ENCODE measurements around the gene TMEM50B.
"Not testable (repeated sequence)": the region's sequence is repeated elsewhere in the genome, so short reads cannot be mapped to it uniquely, and the experiment has no call there.

The TMEM50B gene

DNA sequence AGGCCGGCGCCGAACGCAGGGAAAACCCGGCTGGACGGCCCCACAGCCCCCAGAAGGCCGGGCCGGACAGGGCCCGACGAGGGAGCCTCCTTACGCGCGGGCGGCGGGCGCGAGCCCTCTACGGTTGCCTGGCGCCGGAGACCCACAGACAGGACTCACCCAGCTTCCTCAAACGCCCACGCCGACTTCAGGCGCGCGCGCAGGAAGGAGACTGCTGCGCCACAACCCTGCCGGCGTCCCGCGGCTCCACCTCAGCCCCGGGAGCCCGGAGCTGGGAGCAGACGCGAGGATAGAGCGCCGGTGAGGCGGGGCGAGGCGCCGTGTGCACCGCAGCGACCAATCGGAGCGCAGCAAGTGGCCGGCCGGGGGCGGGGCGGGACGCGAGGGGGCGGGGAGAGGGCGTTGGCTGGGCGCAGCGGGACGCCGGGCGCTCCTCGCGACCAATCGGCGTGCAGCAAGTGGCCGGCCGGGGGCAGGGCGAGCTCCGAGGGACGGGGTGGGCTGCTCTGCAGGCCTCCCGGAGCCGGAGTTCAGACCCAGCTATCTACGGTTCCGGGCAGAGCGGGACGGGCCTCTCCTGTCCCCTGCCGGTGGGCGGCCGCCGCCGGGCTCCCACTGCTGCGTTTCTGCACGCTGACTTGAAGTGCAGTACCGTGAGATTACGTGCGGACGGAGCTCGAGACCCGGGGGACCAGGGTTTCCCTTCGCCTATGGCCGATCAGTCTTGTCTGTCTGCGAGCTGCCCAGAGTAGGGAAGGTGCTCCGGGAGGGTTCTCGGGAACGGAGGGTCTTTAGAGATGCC is at the start of gene TMEM50B:
Gene TMEM50B, minus strand, starts transcription at position 296 of the 802 bp plus-strand sequence. CDS start 11,089 bp downstream, outside the sequence.
- DNase-seq = peak; percentile 97

DNA sequence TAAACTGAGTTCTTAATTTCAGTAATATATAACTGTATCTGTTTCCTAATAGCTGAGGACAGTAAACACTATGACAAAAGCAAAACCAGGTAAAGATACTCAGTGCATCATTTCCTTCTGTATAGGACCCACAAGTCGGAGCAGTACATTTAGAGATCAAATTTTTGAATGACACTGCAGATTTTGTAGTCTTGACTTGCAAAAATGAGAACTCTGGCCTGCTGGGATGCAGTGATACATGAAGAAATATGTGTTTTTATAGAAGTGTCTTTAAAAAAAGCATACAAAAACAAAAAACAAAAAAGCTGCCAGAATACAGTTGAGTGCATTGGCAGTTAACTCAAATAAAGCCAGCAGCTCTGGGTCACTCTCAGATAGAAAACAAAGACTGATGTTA is 43.2 kb upstream of the TMEM50B start:
- no peak for DNase-seq

DNA sequence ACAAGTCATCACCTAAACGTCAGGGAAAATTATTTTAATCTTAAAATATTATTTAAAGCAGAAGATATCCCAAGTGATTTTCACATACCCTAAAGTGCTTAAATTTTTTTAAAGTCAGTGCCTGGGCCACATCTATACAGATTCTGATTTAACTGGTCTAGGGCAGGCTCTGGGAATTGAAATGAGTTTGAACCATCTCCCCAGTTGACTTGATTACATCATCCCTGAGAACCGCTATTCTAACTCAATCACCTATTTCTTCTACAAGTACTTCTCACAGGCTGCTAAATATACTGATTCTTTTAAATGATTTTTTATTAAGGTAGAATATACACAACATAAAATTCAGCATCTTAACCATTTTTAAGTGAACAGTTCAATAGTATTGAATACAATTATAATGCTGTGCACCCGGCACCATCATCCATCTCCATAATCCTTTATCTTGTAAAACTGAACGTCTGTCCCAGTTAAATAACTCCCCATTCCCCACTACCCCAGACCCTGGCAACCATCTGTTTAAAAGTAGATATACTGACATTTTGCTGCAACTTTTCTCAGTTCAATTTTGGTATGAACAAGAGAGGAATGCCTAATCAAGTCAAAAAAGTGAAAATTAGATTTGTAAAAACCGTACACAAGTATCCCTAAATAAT is 42.7 kb upstream of the TMEM50B start:
- no peak for DNase-seq

DNA sequence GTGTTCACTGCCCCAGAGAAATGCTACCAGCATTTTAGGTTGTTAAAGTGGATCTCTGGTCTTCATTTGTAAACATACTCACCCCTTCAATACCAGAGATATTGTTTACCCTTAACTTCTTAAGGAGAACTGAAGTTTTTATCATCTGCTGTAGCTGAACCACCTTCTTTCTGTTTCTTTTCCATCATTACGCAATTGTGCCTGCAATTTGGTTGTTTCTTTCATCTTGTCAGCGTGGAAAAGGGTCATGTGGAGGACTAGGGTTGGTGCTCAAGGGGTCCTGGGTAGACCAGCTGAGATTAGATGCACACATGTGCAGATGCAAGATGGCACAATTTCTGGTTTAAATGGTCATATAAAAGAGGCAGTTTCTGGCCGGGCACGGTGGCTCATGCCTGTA is 39.1 kb upstream of the TMEM50B start:
- no peak for DNase-seq

DNA sequence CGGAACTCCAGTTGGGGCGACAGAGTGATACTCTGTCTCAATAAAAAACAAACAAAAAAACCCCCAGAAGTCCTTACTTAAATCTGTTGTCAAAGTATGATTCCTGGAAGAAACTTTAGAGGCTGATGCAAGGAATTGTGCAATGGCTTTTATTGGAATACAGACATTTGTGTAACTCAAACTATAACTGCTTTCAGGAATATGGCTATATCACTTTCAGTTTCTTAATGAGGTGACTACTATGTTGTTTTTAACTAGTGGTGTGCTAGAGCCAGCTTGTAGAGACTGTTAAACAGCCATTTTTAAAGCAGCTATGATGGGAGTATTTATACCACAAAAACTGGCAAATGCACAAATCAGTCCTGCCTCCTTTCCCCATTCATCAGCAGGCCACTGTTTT is 34.5 kb upstream of the TMEM50B start:
- no peak for DNase-seq

DNA sequence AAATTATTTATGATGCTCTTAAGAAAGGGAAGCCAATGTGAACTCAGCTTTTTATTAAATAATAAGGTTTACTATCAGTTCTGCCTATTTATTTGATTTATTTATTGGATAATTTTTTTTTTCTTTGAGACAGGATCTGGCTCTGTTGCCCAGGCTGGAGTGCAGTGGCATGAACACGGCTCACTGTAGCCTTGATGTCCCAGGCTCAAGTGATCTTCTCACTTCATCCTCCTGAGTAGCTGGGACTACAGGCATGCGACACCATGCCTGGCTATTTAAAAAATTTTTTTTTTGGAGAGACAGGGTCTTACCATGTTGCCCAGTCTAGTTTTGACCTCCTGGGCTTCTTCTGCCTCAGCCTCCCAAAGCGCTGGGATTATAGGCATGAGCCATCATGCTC is 32.7 kb upstream of the TMEM50B start:
- no peak for DNase-seq

DNA sequence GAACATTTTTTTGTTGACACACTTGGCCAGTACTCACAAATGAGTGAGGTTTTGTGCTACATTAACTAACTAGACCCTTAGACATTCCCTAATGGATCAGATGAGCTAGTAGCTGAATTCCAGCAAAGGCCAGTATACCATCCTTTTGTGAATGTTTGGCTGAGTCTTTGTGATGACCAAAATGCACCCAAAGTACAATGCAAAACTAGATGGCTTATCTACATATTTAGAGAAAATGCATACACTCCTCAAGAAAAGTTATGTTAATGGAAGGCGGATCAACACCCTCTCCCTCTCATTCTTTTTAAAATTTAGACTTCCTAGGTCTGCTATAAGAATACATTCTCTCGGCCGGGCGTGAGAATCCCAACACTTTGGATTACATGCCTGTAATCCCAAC is 31.9 kb upstream of the TMEM50B start:
- DNase-seq = no peak

DNA sequence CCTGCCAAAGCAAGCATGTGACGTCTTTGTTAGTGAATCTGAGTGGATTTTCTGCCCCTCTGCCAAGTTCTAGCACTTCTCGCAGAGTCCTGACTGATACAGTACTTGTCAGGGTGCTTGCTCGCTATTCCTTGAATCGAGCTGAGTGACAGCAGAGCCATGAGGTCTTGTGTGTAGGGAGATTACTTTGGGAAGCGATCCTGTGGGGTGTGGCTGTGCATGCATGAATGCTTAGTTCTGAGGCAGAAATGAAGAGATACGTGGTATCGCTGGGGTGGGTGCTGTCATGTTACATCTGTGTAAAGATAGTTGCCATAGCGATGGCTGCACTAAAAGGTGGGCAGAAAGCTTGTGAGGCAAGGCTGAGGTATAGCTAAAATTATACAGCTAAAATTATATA is 31.1 kb upstream of the TMEM50B start:
- DNase-seq = no peak

DNA sequence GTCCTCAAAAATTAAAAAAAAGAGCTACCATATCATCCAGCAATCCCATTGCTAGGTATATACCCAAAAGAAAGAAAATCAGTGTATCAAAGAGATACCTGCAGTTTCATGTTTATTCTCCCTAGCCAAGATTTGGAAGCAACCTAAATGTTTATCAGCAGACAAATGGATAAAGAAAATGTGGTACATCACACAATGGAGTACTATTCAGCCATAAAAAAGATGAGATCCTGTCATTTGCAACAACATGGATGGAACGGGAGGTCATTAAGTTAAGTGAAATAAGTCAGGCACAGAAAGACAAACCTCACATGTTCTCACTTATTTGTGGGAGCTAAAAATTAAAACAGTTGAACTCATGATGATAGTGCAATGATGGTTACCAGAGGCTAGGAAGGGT is 27.2 kb upstream of the TMEM50B start:
- not testable (repeated sequence) for DNase-seq

DNA sequence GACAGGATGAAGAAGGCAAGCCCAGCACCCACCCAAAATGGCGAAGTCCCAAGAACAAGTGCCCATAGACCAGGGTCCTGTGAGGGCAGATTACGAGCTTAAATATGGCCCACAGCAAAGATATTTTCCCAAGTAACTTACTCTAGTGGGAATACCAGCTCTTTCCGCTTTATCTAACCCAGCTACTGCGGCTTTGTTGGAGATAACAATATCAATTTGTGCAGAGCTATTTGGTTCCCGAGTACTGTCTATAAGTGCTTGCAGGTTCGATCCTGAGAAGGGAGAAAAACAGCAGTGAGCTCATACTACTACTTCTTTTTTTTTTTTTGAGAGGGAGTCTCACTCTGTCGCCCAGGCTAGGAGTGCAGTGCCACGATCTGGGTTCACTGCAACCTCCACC is 26.1 kb upstream of the TMEM50B start:
- DNase-seq = no peak

DNA sequence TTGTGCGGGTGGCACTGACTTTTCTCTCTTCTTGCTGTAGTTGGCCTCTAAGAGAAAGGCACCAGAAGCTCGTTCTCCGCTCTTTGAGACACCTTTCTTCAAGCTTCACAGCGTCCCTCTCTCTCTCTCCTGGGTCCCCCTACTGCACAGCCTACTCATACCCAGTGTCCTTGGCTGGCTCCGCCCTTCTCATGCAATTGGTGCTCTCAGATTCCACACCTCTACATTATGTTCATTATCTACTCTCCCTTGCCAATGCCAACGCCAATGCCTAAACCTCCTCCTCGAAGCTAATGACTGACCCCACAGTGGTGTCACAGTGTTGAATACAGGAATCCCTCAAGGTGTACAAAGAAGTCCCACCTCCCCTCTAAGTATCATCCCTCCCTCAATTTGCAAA is 16.6 kb upstream of the TMEM50B start:
- no peak for DNase-seq

DNA sequence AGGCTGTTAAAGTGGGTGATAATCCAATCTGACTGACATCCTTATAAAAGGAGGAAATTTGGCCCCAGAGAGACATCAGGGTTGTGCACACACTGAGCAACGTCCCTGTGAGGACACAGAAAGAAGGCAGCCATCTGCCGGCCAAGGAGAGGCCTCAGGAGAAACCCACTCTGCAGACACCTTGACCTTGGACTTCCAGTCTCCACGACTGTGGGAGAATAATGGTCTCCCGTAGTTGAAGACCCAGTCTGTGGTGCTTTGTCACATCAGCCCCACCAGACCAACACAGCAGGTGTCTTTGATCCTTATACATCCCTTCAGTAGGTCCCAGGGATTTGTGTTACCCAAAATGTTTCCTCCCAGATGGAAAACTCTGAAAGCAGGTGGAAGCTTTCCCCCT is 16.0 kb upstream of the TMEM50B start:
- DNase-seq = no peak

DNA sequence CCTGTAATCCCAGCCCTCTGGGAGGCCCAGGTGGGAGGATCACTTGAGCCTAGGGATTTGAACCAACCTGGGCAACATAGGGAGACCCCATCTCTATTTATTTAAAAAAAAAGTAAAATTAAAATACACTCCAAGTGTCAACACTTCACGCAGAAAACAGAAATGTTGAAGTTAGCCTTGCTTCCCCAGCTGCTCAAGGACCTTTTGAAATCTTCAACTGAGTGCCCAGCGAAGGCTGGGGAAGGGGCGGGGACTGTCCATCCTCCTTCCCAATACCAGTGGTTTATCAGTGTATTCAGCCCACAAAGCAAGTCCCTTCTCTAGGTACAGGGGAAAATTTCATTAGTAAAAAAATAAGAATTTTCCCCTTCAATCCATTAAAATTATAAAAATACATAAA is 14.0 kb upstream of the TMEM50B start:
- DNase-seq = no peak

DNA sequence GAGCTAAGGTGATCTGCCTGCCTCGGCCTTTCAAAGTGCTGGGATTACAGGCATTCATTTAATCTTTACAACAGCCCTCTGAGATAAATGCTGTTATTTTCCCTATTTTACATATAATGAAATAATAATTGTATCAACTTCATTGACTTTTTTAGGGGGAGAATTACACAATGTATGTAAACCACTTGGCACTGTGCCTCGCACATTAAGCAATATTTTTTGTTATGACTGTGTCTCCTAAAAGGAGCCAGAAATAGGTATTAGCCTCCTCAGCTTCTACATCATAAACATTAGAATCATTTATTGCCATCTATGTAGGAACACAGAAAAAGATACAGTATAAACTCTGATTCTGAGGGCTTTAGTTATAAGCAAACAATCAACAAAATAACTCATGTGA is 12.8 kb upstream of the TMEM50B start:
- no peak for DNase-seq

DNA sequence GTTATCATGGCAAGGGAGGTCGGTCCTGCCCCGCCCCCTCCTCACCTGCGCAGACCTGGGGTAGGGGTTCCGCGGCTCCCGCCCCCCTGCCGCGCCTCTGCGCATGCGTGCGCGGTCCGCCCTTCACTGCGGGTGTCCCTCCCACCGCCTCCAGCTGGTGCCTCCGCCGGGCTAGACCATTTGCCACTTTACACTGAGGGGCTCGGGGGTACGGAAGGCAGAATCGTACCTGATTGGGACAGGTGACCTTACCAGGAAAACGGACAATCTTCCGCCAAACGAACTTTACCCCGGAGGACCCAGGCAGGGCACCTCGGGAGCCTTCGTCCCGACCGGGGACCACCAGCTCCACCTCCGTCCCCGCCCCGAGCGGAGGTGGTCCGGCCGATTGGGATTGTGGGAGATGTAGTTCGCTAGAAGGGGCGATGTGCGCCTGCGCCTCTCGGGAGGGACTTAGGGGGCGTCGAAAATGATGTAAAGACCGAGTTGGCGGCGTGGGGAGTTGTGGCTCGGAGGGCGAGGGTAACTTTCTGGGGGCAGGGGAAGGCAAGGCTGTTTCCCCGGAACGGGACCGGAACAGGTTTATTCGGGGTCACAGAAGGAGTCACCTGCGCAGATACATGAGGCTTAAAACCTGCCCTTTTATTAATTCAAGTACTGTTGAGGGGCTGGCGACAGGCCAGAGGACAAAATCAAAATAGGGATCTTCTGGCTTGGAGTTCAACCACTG is 11.8 kb upstream of the TMEM50B start, which contains the start of gene DNAJC28:
Gene DNAJC28, minus strand, starts transcription at position 344 of the 730 bp plus-strand sequence. CDS start 2,323 bp downstream, outside the sequence.
- DNase-seq = peak; percentile 96

DNA sequence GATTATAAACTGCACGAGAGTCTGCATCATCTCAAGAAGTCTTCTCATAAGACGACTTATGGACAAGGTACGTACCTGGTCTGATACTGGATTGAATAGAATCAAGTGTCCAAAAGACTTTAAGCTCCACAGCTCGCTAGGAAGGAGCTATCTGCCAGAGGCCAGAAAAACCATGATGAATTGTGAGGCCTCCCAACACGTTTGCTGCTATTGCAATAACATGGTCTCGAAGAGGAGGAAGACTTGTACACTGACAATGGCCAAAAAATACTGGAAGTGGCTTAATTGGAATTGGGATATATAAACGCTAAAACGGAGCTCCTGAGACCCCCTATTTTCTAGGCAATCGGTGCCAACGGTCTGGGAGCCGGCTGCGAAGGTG is 11.2 kb upstream of the TMEM50B start:
- no peak for DNase-seq

DNA sequence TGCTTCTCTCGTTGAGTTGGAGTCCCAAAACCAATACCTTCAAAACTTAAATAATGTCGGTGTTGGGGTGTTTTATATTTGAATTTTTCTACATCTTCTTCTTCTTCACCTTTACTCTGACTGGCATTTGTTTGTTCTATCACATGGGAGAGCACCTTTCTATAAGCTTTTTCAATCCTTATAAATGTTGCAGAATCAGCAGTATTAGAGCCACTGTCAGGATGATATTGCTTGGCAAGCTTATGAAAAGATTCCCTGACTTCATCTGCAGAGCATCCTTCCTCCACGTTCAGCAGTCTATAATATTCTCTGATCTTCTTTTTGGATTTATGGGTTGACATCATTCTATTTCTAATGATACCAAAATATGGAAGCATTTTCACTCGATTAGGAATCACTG is 9.2 kb upstream of the TMEM50B start:
- no peak for DNase-seq

DNA sequence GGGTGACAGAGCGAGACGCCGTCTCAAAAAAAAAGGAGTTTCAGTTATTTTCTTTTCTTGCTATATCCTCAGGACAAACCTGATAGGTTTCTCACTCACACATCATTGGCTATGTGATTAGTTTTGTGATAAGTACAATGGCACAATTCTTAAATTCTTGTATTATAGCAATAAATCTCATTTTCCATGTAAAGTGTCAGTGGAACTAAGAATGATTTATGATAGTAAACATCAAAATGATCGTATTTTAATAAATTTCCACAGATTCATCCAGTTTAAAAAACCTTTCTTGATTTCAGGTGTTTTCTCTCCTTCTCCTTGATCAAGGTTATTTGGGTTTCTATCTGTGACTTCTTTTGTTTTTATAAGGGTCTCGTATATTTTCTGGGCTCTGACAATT is 8.2 kb upstream of the TMEM50B start:
- no peak for DNase-seq

DNA sequence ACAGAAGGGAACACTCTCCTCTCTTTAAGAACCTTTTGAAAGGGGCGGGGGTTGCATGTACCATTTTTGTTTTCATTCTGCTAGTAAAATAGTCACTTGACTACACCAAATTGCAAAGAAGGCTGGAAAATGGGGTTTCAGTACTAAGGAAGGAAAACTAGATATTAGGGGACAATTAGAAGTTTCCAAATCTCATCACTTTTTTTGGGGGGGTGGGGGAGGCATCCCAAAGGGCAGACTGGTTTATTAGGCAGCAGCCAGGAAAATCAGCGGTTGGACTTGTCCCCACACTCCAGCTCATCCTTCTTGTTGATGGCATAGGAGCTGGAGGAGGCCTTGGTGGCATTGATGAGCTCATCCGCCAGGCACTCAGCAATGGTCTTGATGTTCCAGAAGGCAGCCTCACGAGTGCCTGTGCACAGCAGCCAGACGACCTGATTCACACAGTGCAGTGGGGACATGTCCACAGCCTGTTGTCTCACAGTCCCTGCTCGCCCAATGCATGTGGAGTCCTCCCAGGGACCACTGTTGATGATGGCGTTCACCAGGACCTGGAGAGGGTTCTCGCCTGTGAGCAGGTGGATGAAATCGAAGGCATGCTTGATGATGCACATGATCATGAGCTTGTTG is 1.7 kb upstream of the TMEM50B start:
- no peak for DNase-seq

DNA sequence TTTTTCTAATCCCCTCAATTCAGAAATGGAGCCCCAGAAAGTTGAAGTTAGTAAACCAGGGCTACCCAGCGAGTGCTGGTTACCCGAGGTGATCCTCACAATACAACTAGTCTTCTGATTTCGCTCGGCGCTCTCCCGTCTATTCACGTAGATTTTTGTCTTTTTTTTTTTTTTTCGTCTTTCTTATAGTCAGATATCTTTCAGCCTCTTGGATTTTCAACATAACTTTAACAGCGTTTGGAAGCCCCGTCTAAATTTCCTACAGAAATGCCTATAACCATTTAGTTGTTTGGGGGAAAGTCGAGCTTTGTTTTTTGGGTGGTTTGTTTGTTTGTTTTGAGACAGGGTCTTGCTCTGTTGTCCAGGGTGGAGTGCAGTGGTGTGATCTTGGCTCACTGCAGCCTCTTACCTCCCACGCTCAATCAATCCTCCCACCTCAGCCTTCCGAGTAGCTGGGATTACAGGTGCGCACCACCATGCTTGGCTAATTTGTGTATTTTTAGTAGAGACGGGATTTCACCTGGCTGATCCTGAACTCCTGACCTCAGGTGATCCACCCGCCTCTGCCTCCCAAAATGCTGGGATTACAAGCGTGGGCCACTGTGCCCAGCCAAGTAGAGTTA is 818 bp upstream of the TMEM50B start:
- DNase-seq = no peak

DNA sequence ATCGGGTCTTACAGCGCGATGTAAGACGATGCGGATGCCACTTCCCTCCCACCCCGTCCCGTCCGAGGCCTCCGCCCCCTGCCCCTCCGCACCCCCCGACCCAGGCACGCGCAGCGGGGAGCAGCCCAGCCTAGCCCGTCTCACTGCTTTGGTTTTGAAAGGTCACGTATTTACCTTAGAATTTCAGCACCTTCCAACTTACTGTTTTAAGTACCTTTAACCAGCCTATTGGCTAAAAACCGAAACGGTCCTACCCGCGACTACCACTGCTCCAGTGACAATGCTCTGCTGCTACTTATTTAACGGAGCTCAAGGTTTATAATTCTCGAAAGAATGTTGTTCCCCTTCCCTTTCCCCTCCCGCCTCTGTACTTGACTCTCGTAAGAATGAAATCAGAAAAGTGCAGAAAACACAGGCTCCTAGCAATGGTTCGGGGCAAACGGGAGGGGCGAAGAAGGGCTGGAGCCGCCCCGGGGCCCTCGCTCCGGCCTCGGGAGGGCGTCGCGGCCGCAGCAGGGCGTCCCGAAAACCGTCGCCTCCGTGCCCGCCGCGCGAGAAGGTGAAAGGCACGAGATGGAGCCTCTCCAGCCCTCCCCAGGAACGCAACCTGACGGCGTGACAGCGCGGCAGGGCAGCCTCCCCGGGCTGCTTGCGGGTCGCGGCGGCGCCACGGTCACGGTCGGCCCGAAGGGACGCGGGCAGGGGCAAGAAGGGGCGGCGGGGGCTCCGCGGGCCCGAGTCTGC is 667 bp downstream of the TMEM50B start:
- DNase-seq = no peak

DNA sequence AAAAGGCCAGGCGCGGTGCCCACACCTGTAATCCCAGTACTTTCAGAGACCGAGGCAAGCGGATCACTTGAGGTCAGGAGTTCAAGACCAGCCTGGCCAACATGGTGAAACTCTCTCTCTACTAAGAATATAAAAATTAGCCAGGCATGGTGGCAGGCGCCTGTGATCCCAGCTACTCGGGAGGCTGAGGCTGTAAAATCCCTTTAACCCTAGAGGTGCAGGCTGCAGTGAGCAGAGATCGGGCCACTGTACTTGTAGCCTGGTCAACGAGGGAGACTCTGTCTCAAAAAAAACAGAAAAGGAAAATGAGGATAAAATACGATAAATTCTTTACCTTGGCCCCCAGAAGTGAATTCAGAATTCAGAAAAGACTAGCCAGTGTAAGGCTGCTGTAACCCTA is 1.6 kb downstream of the TMEM50B start:
- DNase-seq = no peak

All from midbrain (tissue), 1 donor.